HUDEP-2 (cell line): ENCODE results near the gene ADAP1.
"Not testable (repeated sequence)": the region's sequence is repeated elsewhere in the genome, so short reads cannot be mapped to it uniquely, and the experiment has no call there.

Source experiments
- DNase-seq, 76 experiments: peaks; one replicate each; lab custom pipeline; 2025; ENCODE audit not compliant: unreplicated experiment in 76 of 76; lab: John Stamatoyannopoulos, UW

ADAP1 gene

GRCh38 chr7:884191-885003 is 70.1 kb downstream of the ADAP1 start:
- DNase-seq = no peak

GRCh38 chr7:883055-884021 is 71.1 kb downstream of the ADAP1 start:
- no peak for DNase-seq

GRCh38 chr7:882336-883035 is 72.0 kb downstream of the ADAP1 start:
- DNase-seq = no peak

DNA sequence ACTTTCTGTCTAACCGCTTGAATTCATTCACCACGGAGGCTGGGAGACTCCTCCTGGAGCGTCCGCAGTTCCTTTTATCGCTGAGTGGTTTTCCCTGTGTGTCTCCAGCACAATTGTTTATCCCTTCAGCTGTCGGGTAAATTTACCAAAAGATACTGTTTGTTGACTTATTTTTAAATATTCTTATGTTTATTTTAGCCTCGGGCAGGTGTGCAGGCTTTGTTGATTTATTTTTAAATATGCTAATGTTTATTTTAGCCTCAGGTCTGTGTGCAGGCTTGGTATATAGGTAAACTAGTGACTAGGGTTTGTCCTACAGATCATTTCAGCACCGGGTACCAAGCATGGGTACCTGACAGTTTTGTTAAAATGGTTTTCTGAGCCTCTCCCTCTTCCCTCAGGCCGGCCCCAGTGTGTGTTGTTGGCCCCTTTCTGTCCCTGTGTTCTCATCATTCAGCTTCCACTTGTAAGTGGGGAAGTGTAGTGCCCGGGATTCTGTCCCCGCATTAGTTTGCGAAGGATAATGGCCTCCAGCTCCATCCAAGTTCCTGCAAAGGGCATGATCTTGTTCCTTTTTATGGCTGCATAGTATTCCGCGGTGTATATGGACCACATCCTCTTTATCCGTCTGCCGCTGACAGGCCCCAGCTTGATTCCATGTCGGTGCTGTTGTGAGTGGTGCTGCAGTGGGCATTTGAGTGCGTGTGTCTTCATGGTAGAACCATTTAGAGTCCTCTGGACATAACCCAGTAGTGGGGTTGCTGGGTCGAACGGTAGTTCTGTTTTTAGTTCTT is 72.8 kb downstream of the ADAP1 start:
- DNase-seq = no peak

GRCh38 chr7:880450-880849 is 74.0 kb downstream of the ADAP1 start:
- DNase-seq = no peak

DNA sequence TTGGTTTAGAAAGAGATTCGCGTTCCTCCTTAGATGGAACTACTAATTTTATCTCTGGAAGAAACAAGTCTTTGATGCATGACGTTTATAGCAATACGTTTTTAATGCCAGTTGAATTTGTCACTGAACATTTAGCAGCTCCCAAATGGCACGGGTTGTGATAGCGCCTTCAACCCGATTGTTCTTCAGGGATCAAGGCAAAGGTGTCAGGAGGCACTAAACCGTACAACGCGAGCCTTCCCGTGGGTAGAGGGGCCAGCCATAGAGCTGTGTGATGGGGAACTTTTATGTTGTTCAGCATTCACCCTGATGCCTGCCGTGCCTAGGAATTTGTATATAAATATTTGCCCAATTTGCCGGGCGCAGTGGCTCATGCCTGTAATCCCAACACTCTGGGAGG is 74.8 kb downstream of the ADAP1 start:
- no peak for DNase-seq

GRCh38 chr7:879093-879492 is 75.4 kb downstream of the ADAP1 start:
- no peak for DNase-seq

DNA sequence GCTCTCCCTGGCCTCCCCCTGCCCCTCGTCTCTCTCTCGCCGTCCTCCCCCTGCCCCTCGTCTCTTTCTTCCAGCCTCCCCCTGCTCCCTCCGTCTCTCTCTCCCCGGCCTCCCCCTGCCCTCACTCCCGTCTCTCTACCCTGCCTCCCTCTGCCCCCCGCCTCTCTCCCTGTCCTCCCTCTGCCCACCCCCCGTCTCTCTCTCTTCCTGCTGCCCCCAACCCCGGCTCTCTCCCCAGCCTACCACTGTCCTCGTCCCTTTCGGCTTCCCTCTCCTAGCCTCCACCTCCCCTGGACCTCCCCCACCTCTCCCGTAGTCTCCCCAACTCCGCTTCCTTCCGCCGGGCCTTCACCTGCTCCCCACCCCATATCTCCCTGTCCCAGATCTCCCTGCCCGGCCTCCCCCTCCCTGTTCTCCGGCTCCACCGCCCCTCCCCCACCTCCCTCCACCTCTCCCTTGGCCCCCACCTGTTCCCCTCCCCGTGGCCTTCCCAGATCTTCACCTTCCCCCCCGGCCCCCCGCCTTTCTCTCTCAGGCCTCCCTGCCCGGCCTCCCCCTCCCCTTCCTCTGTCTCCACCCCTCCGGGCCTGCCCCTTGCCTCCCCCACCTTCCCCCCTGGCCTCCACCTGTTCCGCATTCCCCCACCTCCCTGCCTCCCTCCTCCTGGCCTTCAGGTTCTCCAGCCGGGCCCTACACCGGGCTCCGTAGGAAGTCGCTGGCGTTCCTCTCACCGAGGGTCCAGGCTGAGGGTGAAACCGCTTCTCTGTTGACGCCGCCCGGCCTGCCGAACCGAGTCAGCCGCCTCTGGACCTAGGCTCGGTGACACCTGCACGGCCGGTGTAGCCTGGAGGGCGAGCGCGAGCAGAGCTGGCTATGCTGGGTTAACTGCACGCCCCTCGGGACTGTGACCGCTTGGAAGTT is 76.9 kb downstream of the ADAP1 start:
- DNase-seq = peak in 30 of 76 experiments; percentile 4 to 48 (median 24)

GRCh38 chr7:876972-877311 is 77.5 kb downstream of the ADAP1 start:
- peak in 26 of 76 experiments; percentile 14 to 67 (median 49) for DNase-seq

DNA sequence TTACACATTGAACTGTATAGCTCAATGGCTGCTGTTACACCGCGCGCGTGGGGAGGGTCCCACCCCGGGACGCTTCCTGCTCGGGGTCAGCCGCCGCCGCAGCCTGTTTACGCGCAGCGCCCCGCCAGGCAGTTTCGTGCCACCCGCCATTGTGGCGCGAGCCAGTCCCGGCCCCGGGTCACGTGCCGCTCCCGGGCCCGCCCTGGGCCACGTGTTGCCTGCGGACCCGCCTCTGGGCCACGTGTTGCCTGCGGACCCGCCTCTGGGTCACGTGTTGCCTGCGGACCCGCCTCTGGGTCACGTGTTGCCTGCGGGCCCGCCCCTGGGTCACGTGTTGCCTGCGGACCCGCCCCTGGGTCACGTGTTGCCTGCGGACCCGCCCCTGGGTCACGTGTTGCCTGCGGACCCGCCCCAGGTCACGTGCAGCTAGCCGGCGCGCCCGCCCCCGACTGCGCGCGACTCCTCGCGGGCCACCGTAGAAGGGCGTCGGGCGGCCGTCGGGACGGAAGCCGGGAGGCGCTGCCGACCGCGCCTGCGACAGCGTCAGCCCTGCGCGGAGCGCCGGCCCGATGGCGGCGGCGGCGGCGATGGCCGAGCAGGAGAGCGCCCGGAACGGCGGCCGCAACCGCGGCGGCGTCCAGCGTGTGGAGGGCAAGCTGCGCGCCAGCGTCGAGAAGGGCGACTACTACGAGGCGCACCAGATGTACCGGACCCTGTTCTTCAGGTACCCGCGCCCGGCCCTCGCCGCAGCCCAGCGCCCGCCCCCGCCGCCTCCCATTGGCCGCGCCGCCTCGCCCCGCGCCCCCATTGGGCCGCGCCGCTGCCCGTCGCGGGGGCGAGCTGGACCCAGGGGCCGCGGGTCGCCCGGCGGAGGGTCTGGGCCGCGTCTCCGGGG is 78.2 kb downstream of the ADAP1 start, which contains the start of gene GET4:
Gene GET4, plus strand, starts transcription at position 478 of the 895 bp plus-strand sequence. Its CDS starts 92 bp downstream, at position 570.
- DNase-seq = peak in 74 of 76 experiments; percentile 71 to 99 (median 96)

DNA sequence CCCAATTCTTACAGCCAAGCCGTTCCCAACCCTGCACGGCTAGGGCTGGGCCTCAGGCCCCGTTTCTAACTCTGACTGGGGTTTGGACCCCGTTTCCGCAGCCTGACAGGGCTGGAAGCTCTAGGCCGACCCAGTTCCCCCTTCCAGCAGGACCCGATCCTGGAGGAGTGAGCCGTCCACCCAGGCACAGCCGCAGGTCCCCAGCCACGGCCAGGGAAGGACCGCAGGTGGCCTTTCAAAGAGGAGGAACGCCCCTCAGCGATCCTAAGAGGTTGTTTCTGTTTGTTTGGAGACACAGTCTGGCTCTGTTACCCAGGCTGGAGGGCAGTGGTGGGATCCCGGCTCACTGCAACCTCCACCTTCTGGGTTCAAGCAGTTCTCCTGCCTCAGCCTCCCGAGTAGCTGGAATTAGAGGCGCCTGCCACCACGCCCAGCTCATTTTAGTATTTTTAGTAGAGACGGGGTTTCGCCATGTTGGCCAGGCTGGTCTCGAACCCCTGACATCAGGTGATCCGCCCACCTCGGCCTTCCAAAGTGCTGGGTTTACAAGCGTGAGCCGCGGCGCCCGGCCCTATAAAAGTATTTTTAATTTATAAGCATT is 78.9 kb downstream of the ADAP1 start:
- DNase-seq = peak in 2 of 76 experiments; percentile 55 to 62

DNA sequence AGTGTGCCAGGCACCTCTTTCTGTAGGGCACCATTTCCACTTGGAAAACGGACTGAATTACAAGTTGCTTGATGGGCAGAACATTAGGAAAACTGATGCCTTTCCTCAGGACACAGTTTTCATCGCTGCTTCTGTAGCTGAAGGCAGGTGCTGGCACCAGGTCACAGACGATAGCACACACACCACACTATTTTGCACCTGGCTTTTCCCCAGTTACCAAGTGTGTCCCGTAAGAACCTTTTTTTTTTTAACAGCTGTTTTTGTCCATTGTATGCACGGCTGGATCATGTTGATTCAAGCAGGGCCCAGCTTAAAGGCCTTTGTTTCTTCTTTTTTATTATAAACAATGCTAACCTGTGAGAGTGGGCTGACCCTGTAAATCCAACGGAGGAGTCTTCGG is 79.4 kb downstream of the ADAP1 start:
- peak in 4 of 76 experiments; percentile 13 to 29 (median 20) for DNase-seq

- DNase-seq = peak in 70 of 76 experiments; percentile 9 to 82 (median 53)
Observed at GRCh38 chr7:874031-874749, 80.3 kb downstream of the ADAP1 start.

DNA sequence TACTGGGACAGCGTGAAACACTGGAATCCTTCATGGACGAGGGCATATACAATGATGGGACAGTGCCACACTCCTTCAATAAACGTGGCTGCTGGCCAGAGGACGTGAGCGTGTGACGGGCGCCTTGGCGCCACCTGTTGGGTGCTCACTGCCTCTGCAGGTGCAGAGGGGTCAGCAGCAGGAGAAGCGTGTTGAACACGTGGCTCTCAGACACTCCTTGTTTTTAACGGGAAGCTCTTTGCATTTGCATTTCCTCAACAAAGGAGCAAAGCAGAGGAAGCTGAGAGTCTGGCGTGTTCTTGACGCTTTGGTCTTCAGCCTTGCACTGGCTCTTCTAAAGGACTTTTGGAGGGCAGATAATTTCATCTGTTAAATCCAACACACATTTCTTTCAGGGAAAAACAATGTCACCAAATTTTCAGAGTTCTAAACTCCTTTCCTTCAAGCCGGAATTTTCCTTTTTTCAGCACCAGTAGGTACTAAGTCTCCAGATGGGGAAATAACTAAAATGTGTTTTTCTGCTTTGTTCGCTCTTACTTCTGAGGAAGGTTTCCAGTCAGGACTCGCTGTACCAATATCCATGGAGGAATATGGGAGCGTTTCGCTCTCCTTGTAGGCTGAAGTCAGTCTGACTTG is 81.0 kb downstream of the ADAP1 start:
- peak in 72 of 76 experiments; percentile 46 to 92 (median 80) for DNase-seq

DNA sequence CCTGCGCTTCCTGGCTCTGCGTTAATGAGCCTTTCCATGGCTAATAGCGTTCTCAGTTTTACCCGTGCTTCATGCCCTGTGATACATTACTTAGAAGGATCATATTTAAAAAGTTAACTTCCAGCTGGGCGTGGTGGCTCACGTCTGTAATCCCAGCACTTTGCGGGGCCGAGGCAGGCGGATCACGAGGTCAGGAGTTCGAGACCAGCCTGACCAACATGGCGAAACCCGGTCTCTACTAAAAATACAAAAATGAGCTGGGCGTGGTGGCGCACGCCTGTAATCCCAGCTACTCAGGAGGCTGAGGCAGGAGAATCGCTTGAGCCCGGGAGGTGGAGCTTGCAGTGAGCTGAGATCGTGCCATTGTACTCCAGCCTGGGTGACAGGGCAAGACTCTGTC is 81.8 kb downstream of the ADAP1 start:
- DNase-seq = not testable (repeated sequence)

- DNase-seq = no peak
Observed at GRCh38 chr7:871900-872537, 82.5 kb downstream of the ADAP1 start.
